D721Med (cell line): ENCODE measurements around the gene GNAT2.
A peak's percentile ranks its signal among the peaks of the same experiment; 100 is the strongest.

ENCODE experiments used
- DNase-seq: peaks from one replicate; pipeline ENCODE4 v3.0.0; 2011; ENCODE audit warnings: low spot score; ENCODE audit not compliant: insufficient read length
- FAIRE-seq: peaks from 2 replicates; lab custom pipeline; 2011; peaks lifted over from hg19 to GRCh38; lab: Jason Lieb, UNC
- CTCF ChIP-seq: IDR thresholded peaks from 2 replicates; pipeline ENCODE4 v1.5.1; 2012; ENCODE audit warnings: mild to moderate bottlenecking, control low read depth; ENCODE audit not compliant: insufficient read depth; ENCODE audit errors: missing control alignments

GNAT2 gene

GRCh38 chr1:109659145-109659544 lies 39.7 kb upstream of the GNAT2 start:
- no peak for TF ChIP-seq CTCF
- no peak for FAIRE-seq
- DNase-seq: no peak

GRCh38 chr1:109658533-109659042 lies 39.2 kb upstream of the GNAT2 start:
- DNase-seq: no peak
- TF ChIP-seq CTCF: no peak
- FAIRE-seq: no peak

GRCh38 chr1:109657970-109658369 lies 38.6 kb upstream of the GNAT2 start:
- FAIRE-seq (no peak), DNase-seq (no peak)
- TF ChIP-seq CTCF: no peak

GRCh38 chr1:109657395-109657794 lies 38.0 kb upstream of the GNAT2 start:
- TF ChIP-seq CTCF: no peak

GRCh38 chr1:109655615-109656519 lies 36.5 kb upstream of the GNAT2 start, which contains the start of gene GSTM4:
GSTM4 (plus strand) TSS chr1:109656099; CDS start chr1:109656390, 291 bp downstream.
- peak; percentile 78 for DNase-seq
- no peak for TF ChIP-seq CTCF
- no peak for FAIRE-seq

More at GRCh38 chr1:109657395-109657794, 38.0 kb upstream of the GNAT2 start:
- DNase-seq (no peak), FAIRE-seq (no peak)

- DNase-seq (no peak), FAIRE-seq (no peak)
- TF ChIP-seq CTCF: no peak
These were observed 35.1 kb upstream of the GNAT2 start for GRCh38 chr1:109654519-109654918.

- FAIRE-seq: no peak
- no peak for DNase-seq
- no peak for TF ChIP-seq CTCF
These were observed 33.9 kb upstream of the GNAT2 start for GRCh38 chr1:109653306-109653705.
